NCI-H2171 (cell line): Measurements from ENCODE around the gene PPP1R9B.

Experiments
- DNase-seq: peaks from one replicate; lab custom pipeline; 2025; lab: John Stamatoyannopoulos, UW

Gene PPP1R9B

DNA sequence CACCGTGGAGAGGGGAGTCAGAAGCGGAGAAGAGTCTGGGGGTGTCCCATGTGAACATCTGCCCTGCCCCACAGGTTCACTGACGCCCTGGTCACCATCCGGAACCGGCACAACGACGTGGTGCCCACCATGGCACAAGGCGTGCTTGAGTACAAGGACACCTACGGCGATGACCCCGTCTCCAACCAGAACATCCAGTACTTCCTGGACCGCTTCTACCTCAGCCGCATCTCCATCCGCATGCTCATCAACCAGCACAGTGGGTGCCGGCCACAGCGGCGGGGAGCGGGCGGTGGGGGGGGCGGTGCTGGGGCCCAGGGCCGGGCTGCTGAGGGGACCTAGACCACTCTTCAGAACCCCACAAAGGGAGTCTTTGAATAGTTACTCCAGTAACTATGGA is 44.7 kb downstream of the PPP1R9B start:
- DNase-seq, result no peak

DNA sequence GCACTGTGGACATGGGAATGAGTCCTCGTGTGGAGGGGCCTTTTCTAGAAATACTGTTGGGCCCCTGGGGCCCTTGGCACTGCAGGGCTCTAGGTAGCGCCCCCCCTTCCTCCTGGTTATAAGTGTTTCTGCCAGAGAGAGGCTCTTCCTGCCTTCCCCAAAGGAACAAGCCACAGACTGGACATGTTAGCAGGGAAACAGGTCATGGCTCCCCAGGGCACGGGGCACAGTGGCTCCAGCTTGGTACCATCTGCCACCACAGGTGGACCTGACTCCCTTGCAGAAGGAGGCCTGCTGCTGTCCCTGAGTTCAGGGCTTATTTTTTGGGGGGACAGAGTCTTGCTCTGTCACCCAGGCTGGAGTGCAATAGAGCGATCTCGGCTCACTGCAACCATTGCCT is 46.5 kb downstream of the PPP1R9B start:
- DNase-seq, result no peak

DNA sequence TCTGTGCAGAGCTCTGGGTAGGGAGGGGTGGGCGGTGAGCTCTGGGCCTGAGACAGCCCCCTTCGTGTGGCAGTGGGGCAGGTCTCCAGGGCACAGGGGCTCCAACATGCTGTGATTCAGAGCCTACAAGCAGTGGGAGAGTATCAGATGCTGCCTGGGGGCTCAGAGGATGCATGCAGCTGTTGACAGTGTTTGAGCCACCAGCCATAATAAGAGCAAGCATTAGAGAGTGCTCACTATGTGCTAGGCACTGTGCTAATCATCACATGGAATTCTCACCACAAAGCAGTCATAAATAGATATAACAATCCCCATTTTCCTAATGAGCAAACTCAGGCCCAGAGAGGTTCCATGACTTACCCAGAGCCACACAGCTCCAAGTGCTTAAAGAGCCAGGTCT is 47.2 kb downstream of the PPP1R9B start:
- DNase-seq, result no peak

DNA sequence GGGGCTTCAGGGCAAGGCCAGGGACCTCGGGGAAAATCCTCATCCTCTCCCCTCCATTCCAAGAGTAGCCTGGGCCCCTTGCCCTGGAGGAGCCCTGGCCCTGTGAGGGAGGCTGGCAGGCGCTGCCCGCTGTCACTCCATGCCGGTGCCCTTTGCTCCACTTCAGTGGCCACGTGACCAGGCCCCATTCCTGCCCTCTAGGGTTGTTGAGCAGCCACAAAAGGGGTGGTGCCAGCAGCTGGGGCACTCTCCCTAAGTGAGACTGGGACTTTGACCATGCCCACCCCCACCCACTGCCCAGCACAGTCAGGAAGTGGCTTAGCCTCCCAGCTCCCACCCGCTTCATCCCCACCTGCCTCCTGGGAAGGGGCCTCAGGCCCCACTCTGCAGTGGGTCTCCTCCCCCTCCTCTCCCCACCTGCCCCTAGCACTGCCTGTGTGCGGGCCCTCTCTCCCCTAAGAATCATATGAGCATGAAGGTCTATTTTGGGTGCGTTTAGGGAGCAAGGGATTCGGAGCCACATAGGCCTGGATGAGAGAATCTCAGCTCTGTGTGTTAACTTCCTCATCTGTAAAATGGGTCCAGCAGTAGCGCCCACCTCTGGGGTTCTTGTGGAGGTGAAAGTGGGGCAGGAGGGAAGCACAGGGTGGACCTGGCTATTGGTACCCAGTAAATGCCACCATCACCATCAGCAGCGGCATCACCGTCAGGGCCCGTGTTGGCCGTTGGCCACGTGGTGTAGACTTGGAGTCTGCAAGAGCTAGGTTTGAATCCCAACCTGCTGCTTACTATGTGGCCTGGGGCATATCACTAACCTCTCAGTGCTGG is 48.1 kb downstream of the PPP1R9B start:
- no peak for DNase-seq

DNA sequence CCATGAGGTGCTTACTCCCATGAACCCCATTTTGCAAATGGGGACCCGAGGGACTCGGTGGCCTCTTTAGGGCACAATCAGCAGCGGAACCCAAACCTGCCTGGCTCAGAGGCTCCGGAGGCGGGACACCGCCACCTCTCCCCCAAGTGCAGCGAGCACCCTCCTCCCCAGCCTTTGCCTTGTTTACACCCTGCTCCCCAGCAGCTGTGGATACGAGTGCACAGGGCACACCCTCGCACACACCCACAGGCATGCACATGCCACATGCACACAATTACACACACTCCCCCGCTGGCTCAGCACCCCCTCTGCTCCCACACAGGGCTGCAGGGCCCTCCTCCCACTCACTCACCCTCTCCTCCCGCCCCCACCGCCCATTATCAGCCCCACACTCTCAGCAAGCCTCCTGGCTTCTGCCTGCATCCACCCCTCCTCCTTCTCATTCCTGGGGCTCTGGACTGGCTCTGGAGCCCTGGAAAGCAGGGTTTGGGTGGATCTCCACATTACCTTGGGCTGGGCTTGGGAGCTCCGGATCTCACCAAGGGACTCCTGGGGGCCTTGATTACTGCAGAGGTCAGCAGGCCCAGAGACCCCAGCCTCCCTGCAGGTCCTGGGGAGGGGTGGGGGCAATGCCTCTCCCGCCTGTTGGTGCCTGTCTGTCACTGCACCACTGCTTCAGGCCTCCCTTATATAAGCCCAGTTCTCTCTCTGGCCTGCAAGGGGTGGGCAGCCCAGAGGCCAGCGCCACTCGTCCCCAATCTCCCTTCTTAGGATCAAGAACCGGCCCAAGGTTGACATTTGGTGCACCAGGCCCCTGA is 48.9 kb downstream of the PPP1R9B start:
- DNase-seq, result peak; percentile 38

DNA sequence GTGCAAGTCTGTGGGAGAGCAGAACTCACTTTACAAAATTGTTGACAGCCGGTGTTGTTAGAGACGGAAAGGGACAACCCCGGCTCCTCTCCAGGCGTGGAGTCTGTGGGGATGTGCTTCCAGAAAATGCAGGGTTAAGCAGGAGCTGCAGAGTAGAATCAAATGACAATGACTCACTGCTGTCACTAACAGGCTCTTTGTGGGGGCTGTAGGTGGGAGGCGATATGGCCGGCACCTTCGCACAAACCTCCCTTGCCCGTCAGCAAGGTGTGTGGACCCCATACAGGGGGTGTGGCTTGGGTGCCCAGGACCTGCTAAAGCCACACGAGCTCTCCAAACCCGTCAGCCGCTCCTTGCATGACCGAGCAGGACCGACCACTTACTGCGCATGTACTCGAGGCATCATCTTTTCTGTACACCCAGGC is 49.5 kb downstream of the PPP1R9B start:
- peak; percentile 25 for DNase-seq

DNA sequence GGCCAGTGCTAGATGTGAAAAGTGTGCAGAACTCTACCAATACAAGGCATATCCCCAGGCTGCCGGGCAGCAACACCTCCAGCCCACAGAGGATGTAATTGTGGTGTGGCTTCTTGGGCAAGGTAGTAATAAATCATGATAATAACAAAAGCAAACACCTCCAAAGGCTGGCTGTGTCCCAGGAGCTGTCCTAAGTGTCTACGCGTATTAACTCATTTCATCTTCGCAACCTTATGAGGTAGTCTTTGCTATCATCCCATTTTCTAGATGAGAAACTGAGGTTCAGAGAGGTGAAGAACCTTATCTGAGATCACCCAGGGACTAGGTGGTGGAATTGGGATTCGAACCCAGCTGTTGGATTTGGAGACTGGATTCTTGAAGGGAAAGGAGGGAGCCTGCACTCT is 50.0 kb downstream of the PPP1R9B start:
- no peak for DNase-seq

DNA sequence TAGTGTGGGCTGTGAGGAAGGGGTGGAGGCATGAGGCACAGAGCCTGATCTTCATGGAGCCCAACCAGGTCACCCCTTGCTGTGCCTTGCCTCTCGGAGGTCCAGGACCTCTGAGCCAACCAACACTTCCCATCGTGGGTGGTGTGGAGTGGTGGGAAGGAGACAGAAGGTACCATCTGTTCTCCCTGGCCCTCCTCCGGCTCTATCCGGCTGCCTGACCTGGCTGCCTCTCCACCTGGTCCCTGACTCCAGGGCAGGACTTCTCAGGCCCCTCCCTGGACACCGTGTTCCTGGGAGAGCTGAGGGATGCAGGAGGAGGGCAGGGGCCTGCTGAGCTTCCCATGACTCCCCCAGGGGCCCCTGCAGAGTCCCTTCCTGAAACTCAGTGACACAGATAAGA is 51.5 kb downstream of the PPP1R9B start:
- DNase-seq, result no peak

DNA sequence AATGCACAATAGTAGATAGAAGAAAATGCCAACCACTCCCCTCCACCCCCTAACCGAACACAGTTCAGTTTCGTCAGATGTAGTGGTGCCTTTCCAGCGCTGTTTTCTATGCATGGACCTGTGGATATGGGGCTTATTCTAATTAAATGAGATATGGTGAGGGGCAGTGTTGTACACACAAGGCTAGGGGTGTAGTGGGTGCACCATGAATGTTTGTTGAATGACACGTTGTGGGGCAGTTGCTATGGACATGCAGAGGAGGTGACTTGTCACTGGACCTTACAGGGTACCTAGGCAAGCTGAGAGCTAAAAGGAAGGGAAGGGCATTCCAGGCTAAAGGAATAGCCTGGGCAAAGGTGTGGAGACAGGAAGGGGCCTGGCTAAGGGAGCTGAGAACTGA is 51.9 kb downstream of the PPP1R9B start:
- DNase-seq, result no peak

DNA sequence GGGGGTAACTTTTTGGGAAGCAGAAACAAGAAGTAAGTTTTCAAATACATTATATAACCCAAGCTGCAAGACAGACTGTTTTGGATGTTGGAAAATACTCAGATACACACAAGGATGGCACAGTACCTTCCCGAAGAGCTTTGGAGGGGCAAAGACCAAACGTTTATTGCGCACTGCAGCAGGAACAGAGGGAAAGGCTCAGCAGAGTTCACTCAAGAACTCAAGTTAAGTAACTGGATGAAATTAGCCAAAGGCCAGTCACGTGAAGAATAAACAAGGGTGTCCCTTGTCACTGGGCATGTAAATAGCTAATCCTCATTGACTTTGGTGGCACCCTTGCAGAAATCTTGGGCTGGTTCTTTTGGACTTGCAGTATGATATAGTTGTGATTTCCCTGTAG is 52.6 kb downstream of the PPP1R9B start:
- DNase-seq, result no peak

DNA sequence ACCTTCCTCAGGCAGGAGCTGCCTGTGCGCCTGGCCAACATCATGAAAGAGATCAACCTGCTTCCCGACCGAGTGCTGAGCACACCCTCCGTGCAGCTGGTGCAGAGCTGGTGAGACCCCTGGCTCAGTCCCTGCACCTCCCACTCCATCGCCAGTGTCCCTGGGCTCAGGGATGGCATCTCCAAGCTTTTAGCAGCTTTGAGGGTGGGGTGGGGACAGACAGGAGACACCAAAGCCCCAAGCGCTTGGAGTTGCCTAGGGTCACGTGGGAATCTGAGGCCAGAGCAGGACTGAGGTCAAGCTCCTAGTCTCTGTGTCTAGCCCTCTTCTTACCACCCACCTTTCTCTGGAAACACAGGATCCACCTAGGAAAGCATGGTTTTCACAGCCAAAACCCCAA is 53.0 kb downstream of the PPP1R9B start:
- no peak for DNase-seq

DNA sequence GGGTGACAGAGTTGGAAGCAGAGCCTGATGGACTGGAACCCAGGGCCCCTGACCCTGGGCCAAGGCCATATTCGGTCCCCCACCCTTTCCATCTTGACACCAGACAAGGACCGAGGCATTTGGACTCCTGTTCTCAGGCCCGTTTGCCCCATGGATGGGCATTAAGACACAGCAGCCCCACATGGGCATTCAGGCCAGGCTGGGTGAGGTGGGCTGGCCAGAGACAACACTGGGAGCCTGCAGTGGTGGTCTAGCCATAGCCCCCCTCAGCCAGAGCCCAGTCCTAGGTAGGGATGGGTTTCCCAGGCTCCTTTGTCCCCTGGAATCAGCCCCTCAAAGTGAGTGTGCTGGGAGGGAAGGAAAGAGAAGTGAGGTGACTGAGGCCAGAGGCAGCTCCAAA is 53.7 kb downstream of the PPP1R9B start:
- DNase-seq, result no peak

DNA sequence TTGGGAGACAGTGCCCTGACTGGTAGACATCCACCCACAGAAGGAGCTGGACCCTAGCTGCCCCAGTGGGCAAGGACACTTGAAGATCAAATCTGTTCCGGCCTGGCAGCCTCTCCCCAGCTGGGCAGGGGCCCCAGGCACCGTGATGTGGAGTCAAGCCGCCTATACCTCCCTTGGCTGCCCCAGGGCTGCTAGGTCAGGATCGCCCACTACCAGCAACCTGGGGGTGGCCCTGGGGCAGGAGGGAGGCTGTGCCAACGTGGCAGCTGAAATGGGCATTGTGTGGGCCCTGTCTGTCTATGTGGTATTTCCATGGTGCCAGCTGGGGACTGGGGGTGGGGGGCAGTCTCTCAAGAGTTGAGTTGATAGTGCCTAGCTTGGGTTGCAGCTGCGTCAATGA is 54.4 kb downstream of the PPP1R9B start:
- DNase-seq, result no peak

DNA sequence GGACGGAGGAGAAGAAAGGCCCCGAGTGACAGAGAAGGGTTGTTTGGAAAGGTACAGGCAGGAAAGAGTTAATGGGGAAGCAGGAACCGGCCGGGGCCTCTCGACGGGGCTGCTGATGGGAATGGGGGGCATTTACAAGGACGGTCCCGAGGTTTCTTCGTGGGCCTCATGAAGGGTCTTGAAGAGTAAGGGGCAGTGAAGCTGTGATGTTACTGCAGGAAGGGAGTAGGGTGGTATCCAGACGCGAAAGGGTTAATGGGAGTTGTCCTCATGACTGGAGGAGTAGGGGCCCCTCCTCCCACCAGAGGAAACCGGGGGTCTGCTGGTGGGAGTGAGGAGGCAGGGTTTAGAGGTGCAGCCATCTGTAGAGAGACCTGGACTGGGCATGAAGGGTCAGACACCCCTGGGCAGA is 54.8 kb downstream of the PPP1R9B start:
- no peak for DNase-seq

DNA sequence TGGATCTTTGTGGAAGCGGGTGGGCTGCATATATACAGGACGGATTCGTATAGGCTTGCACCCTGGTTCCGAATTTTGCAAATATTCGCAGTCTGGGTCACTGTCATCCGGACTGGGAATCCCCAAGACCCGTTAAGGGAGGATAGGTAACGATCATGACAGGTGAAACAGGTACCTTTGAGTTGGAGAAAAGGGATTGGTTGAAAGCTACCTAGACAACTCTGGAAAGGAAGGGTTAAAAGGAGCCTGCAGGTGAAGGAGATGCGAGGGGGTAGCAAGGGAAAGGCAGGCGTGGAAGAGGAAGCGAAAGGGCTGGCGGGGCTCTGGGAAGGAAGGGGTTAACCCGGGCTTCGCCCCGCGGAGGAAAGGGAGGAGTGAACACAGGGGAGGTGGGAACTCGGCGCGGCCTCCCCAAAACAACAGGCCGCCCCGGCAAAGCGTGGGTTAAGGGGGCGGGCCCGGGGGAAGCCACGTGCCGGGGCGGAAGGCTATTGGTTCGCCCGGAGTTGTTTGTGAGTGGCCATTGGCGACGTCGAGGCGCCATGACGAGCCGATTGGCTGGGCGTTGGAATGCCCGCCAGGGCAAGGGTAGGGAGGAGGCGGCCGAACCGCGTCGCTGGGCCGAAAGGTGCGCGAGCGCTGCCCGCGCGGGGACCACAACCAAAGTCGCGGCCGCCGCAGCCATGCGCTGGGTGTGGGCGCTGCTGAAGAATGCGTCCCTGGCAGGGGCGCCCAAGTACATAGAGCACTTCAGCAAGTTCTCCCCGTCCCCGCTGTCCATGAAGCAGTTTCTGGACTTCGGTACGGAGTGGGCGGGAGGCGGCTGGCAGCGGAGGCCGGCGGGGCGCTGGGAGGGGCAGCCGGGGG is 55.5 kb downstream of the PPP1R9B start, which contains the start of gene PDK2:
Gene PDK2 (plus strand): TSS at position 599 of the 867 bp plus-strand sequence. CDS start 85 bp downstream, at position 684.
- DNase-seq, result peak; percentile 94

DNA sequence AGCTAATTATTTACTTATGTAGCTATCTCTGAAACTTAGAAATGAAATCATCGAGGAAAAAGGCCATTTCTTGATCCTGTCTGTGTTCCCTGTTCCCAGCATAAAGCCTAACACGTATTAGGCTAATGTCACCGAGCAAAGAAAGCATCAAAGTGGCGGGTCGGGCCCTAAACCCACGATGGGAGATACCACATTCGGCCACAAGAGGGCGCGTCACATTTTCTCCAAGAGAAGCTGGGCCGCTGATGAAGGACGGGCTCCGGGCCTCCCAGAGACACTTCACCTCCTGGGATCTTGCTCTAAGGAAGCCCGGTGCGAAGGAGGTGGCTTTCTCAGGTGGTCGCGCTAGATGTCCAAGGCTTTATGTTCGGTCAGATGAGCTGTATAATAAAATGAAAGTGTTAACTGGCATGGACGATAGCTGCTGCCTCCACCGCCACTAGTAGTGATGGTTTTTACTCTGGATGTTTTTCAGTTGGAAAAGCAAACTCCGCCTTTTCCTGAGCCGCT is 56.2 kb downstream of the PPP1R9B start:
- peak; percentile 67 for DNase-seq

DNA sequence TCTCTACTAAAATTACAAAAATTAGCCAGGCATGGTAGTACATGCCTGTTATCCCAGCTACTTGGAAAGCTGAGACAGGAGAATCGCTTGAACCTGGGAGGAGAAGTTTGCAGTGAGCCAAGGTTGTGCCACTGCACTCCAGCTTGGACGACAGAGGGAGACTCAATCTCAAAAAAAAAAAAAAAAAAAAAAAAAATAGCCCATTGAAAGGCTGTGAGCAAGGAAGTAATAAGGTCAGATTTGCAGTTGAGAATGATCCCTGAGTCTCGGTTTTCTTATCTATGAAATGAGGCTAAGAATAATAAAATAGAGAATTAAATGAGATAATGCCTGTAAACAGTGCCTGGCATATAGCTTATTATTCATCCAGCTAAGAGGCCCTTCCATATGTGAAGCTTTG is 56.7 kb downstream of the PPP1R9B start:
- no peak for DNase-seq

DNA sequence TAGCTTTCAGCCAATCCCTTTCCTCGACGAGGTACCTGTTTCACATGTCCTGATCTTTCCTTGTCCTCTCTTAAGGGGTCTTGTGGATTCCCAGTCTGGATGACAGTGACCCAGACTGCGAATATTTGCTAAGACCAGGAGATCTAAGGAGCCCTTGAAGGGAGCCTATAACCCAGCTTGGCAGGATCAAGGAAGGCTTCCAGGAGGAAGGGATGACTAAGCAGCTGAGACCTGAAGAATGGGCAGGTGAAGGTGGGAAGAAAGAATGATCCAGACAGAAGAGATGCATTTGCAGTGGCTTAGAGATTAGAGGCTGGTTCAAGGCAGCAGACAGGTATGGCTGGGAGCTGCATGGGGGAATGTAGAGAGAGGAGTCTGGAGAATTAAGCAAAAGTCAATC is 57.2 kb downstream of the PPP1R9B start:
- DNase-seq, result no peak

DNA sequence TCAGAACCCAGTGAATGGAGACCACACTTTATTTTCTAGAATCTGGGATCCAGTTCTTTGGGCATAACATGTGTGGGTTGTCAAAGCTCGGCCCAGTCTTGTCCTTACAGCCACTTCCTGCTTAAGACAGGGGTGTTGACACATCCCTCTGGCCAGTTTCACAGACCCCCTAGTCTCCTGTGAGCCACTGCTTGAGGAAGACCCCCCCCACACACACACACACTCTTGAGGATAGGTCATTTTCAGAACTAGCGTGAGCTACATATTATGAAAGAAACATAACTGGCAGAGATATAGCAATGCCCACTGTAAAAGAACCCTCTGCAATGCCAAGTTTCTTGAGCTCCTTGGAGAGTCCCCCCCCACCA is 58.6 kb downstream of the PPP1R9B start:
- no peak for DNase-seq

DNA sequence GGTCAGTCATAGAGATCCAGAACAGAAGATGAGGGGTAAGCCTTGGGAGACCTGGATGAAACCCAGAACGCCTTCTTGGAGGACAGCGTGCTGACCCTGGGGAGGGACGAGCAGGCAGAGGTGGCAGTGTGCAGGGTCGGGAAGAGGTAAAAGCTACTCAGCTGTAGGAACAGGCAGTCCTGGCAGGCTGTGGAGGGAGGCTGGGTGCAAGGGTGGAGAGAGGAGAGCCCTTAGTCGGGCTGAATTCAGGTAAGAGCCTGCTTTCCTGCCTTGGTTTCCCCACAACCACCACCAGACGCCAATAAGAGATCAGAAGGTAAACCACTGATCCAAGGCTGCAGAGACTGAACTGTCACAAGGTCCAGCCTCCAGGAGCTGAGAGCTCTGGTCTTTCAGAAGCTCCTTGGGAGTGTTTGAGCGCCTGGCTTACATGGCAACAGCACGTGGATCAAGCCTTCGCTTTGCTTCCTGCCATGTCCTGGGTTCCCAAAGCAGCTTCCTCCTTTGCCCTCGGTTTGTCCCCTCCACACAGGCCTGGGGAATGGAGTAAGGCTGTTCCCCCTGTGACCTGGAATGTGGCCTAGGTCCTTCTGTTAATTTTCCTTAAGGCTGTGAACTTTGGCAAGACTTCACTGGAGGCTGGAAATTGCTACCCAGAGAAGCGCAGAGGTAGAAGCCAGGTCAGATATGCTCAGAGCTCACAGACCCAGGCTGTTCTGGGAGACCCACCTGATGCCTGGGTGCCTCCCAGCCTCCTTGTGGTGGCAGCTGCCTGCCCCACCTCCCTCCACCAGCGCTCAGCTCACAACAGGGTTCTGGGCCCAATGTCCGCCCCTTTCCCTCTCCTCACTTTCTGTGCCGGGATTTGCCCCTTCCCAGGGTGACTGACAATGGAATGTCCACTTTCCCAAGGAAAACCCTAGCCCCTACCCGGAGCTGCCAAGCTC is 59.2 kb downstream of the PPP1R9B start:
- no peak for DNase-seq

DNA sequence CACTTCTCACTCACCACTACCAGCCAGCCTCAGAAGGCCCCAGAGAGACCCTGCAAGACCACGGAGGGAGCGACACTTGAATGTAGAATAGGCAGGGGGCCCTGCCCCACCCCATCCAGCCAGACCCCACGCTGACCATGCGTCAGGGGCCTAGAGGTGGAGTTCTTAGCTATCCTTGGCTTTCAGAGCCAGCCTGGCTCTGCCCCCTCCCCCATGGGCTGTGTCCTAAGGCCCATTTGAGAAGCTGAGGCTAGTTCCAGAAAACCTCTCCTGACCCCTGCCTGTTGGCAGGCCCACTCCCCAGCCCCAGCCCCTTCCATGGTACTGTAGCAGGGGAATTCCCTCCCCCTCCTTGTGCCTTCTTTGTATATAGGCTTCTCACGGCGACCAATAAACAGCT is 60.4 kb downstream of the PPP1R9B start:
- no peak for DNase-seq
